Hepatocyte (in vitro differentiated cells): ENCODE data around the gene OR8D2.

Source experiments
- EZH2 ChIP-seq: fragments of 200-600 bp; sonication (generic); IDR thresholded peaks from 2 replicates; pipeline ENCODE4 v1.6.1; 2016; ENCODE audit warnings: antibody characterized with exemption, mild to moderate bottlenecking, borderline replicate concordance
- TF ChIP-seq, protein P1 (sequence below): fragments of 200-600 bp; sonication (generic); IDR thresholded peaks from 2 replicates; pipeline ENCODE4 v1.5.1; 2016; ENCODE audit warnings: antibody characterized with exemption, mild to moderate bottlenecking; ENCODE audit not compliant: poor library complexity

DNA sequence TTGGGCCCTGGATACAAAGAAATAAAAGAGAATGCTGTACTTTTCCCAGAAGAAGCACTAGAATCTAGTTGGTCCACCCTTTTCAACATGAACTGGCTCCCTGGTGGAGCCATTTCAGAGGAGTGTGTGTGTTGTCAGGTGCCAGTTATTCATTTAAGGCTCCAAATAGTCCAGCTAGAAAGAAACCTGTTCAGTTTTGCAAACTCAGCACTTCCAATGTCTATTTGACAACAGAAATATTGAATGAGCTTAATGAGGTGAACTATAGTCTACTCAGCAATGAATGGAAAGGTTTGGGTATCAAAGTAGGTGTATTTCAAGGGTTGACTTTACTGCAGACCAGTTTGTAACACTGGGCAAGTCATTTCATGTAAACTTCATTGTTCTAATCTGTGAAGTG lies 8.3 kb downstream of the OR8D2 start:
- TF ChIP-seq, protein P1, sequence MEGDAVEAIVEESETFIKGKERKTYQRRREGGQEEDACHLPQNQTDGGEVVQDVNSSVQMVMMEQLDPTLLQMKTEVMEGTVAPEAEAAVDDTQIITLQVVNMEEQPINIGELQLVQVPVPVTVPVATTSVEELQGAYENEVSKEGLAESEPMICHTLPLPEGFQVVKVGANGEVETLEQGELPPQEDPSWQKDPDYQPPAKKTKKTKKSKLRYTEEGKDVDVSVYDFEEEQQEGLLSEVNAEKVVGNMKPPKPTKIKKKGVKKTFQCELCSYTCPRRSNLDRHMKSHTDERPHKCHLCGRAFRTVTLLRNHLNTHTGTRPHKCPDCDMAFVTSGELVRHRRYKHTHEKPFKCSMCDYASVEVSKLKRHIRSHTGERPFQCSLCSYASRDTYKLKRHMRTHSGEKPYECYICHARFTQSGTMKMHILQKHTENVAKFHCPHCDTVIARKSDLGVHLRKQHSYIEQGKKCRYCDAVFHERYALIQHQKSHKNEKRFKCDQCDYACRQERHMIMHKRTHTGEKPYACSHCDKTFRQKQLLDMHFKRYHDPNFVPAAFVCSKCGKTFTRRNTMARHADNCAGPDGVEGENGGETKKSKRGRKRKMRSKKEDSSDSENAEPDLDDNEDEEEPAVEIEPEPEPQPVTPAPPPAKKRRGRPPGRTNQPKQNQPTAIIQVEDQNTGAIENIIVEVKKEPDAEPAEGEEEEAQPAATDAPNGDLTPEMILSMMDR = no peak
- no peak for TF ChIP-seq EZH2
